ENCODE results near the gene RASA4.
"Not testable (repeated sequence)": the region's sequence is repeated elsewhere in the genome, so short reads cannot be mapped to it uniquely, and the experiment has no call there.

- TF ChIP-seq CTCF (conservative IDR thresholded peaks at IDR 0.05 in 1 of 2, IDR thresholded peaks at IDR 0.05 in 1 of 2; ENCODE audit: extremely low read depth in 1 of 2, insufficient read depth in 1 of 2, low read depth in 1 of 2, low read length in 2 of 2); EZH2 (IDR thresholded peaks at IDR 0.05; ENCODE audit: borderline replicate concordance, low read length): not testable (repeated sequence)
Observed at GRCh38 chr7:102611013-102611674, 5.4 kb downstream of the RASA4 start.
